T47D (cell line): Measurements from ENCODE around the gene MMP20.

Source experiments
- DNase-seq, 2 experiments: peaks; one replicate each; pipeline versions ENCODE4 v3.0.0 to v3.0.0-alpha.2; 2011 to 2012; ENCODE audit warnings: low read depth in 1 of 2, low spot score in 1 of 2
- JUND ChIP-seq: IDR thresholded peaks from 2 replicates; pipeline ENCODE4 v1.6.1; 2012; ENCODE audit warnings: low read depth
- in situ Hi-C: cut with HindIII; loops from 2 replicates; pipeline ENCODE4 v1.10.0; 2016; ENCODE audit warnings: low sequenced_read_pairs, low pct_unique_long_range_greater_than_20kb

MMP20 gene

GRCh38 chr11:102555091-102555490 lies 70.0 kb downstream of the MMP20 start:
- TF ChIP-seq JUND: no peak
- in situ Hi-C loops: no loop called here
- DNase-seq: no peak

GRCh38 chr11:102553835-102554282 lies 71.3 kb downstream of the MMP20 start:
- in situ Hi-C loops: no loop called here
- no peak for DNase-seq

GRCh38 chr11:102552447-102553194 lies 72.5 kb downstream of the MMP20 start:
- in situ Hi-C loops: no loop called here
- TF ChIP-seq JUND: no peak
- no peak for DNase-seq

More at GRCh38 chr11:102553835-102554282, 71.3 kb downstream of the MMP20 start:
- no peak for TF ChIP-seq JUND

- DNase-seq: no peak
- in situ Hi-C loops: no loop called here
- no peak for TF ChIP-seq JUND
Observed at GRCh38 chr11:102552020-102552419, 73.1 kb downstream of the MMP20 start.

- DNase-seq: no peak
- TF ChIP-seq JUND: no peak
- in situ Hi-C loops: no loop called here
Observed at GRCh38 chr11:102551169-102551781, 73.9 kb downstream of the MMP20 start.

GRCh38 chr11:102546923-102547471 lies 78.1 kb downstream of the MMP20 start:
- DNase-seq: peak in 1 of 2 experiments; percentile 88
- in situ Hi-C loops: no loop called here
- no peak for TF ChIP-seq JUND

GRCh38 chr11:102546427-102546826 lies 78.7 kb downstream of the MMP20 start:
- no peak for TF ChIP-seq JUND
- in situ Hi-C loops: no loop called here
- DNase-seq: no peak

GRCh38 chr11:102545701-102546100 lies 79.4 kb downstream of the MMP20 start:
- no peak for TF ChIP-seq JUND
- DNase-seq: no peak
- in situ Hi-C loops: no loop called here

GRCh38 chr11:102544594-102544993 lies 80.5 kb downstream of the MMP20 start:
- in situ Hi-C loops: no loop called here
- no peak for DNase-seq
- no peak for TF ChIP-seq JUND

- no peak for DNase-seq
- no peak for TF ChIP-seq JUND
- in situ Hi-C loops: no loop called here
Observed at GRCh38 chr11:102539567-102539966, 85.6 kb downstream of the MMP20 start.

- no peak for DNase-seq
- in situ Hi-C loops: no loop called here
- no peak for TF ChIP-seq JUND
Observed at GRCh38 chr11:102538932-102539331, 86.2 kb downstream of the MMP20 start.

- DNase-seq: peak in 1 of 2 experiments; percentile 22
- in situ Hi-C loops: no loop called here
- no peak for TF ChIP-seq JUND
Observed at GRCh38 chr11:102534261-102534872, 90.8 kb downstream of the MMP20 start.

- in situ Hi-C loops: no loop called here
- DNase-seq: peak in 1 of 2 experiments; percentile 35
- TF ChIP-seq JUND: no peak
Observed at GRCh38 chr11:102530558-102530957, 94.6 kb downstream of the MMP20 start, which contains the start of gene MMP7. TSS of gene MMP7 (minus strand) at chr11:102530747. CDS start at chr11:102530700, 47 bp downstream.
